GM04504 (cell line): ENCODE measurements around the gene ZBTB24.
"Not testable (repeated sequence)": the region's sequence is repeated elsewhere in the genome, so short reads cannot be mapped to it uniquely, and the experiment has no call there.

Experiments
- DNase-seq: peaks from one replicate; pipeline ENCODE4 v3.0.0-alpha.2; 2012; ENCODE audit warnings: low read depth

The ZBTB24 gene

GRCh38 chr6:109482905-109483734 is at the start of gene ZBTB24:
ZBTB24 (minus strand) TSS chr6:109483219; CDS start chr6:109482026, 1,193 bp downstream.
- DNase-seq, result peak; percentile 80

DNA sequence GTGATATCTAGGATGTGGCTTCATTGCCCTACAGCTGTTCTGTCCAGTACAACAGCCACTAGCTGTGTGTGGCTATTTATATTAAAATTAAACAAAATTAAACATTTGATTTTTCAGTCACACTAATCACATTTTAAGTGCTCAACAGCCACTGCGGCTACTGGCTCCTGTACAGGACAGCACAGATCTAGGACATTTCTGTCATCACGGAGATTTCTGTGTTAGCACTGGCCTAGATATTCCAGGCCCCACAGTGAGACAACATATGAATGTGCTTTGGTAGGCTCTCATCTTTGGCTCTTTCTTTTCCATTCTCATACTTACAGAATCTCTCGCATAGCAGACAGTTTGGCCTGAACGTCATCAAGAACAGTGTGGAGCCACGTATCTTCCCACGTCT is 48.4 kb upstream of the ZBTB24 start:
- no peak for DNase-seq

- no peak for DNase-seq
Measured at GRCh38 chr6:109527989-109528388, 45.0 kb upstream of the ZBTB24 start.

- no peak for DNase-seq
Measured at GRCh38 chr6:109526905-109527628, 44.0 kb upstream of the ZBTB24 start.

DNA sequence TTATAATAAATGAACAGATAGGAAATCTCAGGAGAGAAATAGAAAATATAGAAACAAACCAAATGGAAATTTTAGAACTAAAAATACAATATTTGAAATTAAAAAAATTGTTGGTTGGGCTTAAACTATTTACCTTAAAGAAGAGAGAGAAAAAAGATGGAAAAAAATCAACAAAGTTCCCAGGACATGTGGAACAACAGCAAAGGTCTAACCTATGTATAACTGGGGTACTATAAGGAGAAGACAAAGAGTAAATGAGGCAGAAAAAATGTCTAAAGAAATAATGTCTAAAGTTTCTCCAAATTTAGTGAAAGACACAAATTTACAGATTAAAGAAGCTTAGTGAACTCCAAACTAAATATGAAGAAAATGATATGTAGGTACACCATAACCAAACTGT is 41.1 kb upstream of the ZBTB24 start:
- DNase-seq, result no peak

DNA sequence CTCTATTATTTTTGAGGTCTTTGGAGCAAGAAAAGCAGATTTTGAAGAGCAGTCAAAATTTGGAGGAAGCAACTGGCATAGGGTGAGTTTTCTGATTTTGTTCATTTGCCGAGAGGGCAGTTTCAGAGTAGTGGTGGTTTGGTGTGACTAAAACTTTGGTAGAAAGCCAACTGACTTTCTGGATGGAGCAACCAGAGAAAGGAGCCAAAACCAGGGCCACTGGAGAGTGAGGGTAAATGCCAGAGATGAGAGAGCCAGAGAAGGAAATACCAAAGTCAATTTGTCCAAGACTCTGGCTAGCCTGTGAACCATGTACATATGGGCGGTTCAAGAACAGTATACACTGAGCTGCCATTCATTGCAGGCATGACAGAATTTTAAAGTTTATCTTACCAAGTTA is 40.5 kb upstream of the ZBTB24 start:
- DNase-seq, result peak; percentile 58

DNA sequence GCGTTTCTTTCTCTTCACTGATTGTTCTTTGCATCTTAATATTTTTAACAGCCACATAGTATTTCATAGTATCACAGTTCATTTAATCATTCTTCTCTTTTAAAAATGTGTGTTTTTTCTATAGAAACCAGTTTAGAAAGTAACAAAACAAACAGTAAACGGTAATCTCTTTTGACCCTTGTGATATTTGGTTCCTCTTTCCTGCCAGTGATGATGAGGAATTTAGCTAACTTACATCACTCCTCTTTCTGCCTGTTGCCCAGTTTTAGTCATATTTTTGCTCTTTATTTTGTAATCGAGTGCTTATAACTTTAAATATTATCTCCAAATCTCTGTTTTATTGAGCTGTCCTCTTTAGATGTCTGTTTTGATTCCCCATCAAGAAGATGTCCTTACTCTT is 38.1 kb upstream of the ZBTB24 start:
- no peak for DNase-seq

- DNase-seq, result not testable (repeated sequence)
Measured at GRCh38 chr6:109519647-109520046, 36.6 kb upstream of the ZBTB24 start.

DNA sequence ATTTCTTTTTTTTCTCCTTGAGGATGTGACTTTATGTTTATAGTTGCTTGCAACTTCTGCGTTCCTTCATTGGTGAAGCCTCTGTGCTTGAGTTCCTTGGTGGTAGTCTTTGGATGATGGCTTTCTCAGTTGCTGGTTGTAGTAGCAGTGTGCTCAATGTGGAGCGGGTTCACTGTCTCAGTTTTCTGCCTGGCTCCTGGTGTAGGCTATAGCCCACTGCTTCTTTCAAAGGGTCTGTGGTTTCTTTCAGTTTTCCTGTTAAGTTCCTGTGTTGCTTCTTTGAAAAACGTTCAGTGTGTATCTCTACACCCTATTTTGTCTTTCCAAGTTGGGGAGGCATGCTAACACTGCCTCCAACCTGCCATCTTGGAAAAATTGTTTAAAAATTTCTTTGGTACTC is 33.9 kb upstream of the ZBTB24 start:
- no peak for DNase-seq

DNA sequence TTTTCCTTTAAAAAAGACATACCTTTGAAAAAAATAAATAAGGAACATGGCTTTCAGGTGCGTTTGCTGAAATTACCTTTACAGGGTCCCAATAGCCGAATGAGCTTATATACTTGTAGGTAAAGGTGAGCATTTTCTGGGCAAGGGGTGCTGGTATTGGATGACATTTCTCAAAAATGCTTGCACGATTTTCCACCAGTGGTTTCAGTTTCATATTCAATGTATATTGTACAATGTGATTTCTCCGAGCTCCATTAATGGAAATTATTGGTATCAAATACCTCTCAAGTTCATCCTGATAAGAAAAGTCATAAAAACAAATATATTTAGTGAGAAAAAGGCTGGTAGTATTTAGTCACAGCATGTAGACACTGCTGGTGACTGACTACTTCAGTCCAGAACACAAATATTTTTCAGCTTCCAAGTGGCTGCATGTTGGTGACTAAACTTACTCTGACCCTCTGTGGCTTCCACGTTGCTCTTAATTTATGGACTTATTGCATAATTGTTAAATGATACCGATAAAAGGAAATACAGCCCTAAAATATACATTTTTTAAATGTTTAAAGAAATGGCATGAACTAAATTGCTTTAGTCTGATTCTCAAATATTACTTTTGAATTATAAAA is 32.9 kb upstream of the ZBTB24 start:
- no peak for DNase-seq

- DNase-seq, result no peak
Measured at GRCh38 chr6:109514946-109515345, 31.9 kb upstream of the ZBTB24 start.

GRCh38 chr6:109513571-109514071 is 30.6 kb upstream of the ZBTB24 start:
- DNase-seq, result no peak

DNA sequence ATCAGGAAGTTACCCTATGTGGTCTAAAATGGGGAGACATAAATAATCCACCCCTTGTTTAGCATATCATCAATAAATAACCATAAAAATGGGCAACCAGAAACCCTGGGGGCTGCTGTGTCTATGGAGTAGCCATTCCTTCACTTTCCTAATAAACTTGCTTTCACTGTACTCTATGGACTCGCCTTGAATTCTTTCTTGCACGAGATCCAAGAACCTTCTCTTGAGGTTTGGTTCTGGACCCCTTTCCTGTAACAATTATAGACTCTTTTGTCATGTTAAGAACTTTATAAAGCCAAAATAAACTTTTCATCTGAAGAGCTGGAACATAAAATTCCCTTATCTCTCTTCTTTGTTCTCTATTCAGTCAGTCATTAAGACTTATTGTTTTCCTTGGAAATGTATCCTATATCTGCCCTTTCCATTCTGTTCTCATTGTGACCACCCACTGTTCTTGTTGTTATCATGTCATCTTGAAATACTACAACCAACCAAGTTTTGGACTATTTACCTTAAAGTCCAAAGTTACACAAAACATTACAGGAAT is 29.3 kb upstream of the ZBTB24 start:
- no peak for DNase-seq

- DNase-seq, result no peak
Measured at GRCh38 chr6:109511832-109512231, 28.8 kb upstream of the ZBTB24 start.

GRCh38 chr6:109510358-109510757 is 27.3 kb upstream of the ZBTB24 start:
- no peak for DNase-seq

GRCh38 chr6:109508166-109508860 is 25.3 kb upstream of the ZBTB24 start:
- DNase-seq, result no peak

GRCh38 chr6:109507490-109508072 is 24.6 kb upstream of the ZBTB24 start:
- DNase-seq, result no peak

GRCh38 chr6:109506841-109507240 is 23.8 kb upstream of the ZBTB24 start:
- DNase-seq, result no peak

GRCh38 chr6:109506314-109506713 is 23.3 kb upstream of the ZBTB24 start:
- no peak for DNase-seq

- no peak for DNase-seq
Measured at GRCh38 chr6:109503327-109504224, 20.6 kb upstream of the ZBTB24 start.
